HG03103 (cell line): Measurements from ENCODE around the gene WRAP73.
A peak's percentile ranks its signal among the peaks of the same experiment; 100 is the strongest.

ENCODE experiments used
- ATAC-seq: cut with Tn5 transposase; IDR thresholded peaks from one replicate; pipeline ENCODE4 v1.9.1; 2021; ENCODE audit warnings: low read depth; ENCODE audit not compliant: unreplicated experiment

Gene WRAP73

GRCh38 chr1:3649342-3650247 lies at the start of gene WRAP73:
WRAP73 (minus strand) TSS chr1:3650103; CDS start chr1:3649999, 104 bp downstream.
- ATAC-seq: peak; percentile 79

DNA sequence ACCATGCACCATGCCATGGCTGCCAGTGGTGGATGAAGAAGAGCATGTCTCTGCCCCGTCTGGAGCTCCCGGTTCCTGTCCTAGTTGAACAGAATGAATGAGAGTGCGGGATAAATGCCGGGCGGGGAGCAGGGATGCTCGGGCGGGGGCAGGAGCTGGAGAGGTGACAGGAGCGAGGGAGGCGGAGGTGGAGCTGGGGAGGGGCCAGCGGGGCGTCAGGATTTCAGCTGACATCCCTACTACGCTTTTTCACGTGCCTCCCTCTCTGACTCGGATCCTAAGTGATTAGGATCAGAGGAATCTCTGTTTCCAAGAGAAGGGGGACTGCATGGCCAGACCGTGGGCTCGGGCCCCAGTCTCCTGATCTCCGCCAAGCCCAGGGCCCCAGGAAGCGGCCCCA lies 49.7 kb upstream of the WRAP73 start:
- ATAC-seq: no peak

- no peak for ATAC-seq
Measured at GRCh38 chr1:3698660-3699408, 48.9 kb upstream of the WRAP73 start.

DNA sequence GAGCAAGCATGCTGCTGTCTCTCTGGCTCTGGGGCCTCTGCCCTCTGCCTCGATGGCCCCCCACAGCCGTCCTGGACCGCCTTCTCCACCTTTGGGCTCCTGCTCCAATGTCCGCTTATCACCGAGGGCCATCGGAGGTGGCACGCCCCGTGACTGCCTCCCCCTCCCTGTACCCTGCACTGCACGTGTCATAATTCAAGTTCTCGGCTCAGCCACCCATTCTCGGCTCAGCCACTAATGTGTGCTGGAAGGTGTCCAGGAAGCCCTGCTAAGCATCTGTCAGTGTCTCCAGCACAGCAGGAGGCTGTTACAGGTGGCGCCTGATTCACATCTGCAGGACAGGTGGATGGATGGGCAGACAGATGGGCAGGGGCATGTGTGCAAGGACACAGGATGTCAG lies 47.9 kb upstream of the WRAP73 start:
- ATAC-seq: no peak

DNA sequence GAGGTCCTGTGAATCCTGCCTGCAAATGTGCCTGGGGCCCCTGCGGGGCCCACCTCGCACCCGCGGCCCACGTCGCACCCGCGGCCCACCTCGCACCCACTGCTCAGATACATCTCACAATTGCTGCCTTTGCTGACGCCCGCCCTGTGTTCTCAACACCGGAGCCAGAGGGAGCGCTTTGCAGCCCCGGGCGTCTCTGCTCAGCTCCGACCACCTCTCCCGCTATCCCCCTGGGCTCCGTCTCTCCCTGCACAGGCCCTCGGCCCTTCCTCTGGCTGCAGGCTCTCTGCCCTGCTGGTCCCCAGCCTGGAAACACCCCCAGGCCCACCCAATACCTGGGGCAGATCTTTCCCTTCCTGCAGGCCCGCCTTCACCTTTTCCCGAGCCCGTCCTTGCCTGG lies 47.2 kb upstream of the WRAP73 start:
- ATAC-seq: no peak

GRCh38 chr1:3696689-3697088 lies 46.8 kb upstream of the WRAP73 start:
- ATAC-seq: no peak

GRCh38 chr1:3695326-3696217 lies 45.7 kb upstream of the WRAP73 start:
- no peak for ATAC-seq

GRCh38 chr1:3693321-3693720 lies 43.4 kb upstream of the WRAP73 start:
- no peak for ATAC-seq

- ATAC-seq: no peak
Measured at GRCh38 chr1:3692598-3692997, 42.7 kb upstream of the WRAP73 start.

- ATAC-seq: no peak
Measured at GRCh38 chr1:3691421-3692204, 41.7 kb upstream of the WRAP73 start.

GRCh38 chr1:3690282-3691065 lies 40.6 kb upstream of the WRAP73 start:
- no peak for ATAC-seq

- ATAC-seq: no peak
Measured at GRCh38 chr1:3689138-3689750, 39.3 kb upstream of the WRAP73 start.

DNA sequence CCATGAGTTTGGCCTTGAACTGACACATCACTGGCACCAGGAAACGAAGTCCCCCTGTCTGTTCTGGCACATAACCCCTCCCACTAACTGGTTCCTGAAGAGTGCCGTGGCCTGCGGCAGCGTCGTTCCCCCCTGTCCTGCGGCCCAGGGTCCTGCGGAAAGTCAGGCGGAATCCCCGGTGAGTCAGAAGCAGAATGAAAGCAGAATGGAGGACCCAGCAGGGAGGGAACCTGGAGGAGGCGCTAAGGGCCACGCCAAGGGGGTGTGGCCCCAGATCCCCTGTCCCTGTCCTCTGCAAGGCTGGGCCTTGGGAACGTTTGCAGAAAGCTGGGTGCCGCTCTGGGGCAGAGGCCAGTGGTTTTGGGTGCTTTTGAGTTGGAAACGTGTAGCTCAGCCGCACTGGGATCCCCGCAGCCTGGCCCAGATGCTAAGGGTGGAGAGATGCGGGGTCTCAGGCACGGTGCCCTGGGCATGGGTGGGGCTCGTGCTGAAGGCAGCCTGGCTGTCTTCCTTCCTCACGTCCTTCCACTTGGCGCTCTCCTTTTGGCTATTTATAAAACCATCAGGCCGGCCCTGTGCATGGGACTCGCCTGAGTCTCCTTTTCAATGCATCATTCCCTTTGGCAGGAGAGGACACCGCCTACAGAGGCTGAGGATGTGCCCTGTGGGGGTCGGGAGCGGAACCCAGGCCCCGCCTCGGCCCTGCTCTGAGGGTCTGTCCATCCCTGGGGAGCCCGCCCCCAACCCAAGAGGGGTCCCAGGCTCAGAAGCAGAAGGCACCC lies 38.6 kb upstream of the WRAP73 start:
- no peak for ATAC-seq

DNA sequence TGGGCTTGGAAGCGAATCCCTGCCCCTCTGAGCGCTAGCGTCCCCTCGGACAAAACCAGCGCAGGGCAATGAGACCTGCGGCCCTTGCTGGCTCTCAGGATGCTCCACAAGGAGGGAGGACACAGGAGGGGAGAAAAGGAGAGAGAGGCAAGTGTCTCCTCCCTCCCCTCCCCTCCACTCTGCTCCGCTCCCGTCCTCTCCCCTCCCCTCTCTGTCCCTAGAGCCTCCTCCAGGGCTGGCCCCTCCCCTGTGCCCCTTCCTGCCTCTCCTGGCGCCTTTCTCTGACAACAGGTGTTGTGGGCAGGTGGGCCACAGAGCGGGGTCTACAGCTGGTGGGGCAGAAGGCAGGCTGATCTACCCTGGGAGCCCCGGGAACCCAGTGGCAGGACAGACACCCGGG lies 37.6 kb upstream of the WRAP73 start:
- ATAC-seq: no peak

DNA sequence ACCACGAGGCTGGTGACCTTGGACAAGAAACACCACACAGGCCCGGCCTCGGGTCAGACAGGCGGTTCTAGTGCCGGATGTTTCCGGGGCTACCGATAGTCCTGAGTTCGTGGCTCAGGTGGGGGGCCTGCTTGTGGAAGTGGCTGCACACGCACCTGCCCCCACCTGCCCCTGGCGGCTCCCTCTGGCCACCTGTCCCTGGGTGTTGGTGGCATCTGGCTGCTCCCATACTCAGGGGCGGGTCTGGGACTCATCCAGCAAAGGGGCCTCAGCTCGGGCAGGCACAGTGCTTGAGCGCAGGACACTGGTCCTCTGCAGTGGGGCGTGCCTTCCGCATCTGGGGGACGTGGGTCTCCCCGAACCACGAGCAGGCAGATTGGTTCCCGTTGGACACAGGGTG lies 36.0 kb upstream of the WRAP73 start:
- no peak for ATAC-seq

DNA sequence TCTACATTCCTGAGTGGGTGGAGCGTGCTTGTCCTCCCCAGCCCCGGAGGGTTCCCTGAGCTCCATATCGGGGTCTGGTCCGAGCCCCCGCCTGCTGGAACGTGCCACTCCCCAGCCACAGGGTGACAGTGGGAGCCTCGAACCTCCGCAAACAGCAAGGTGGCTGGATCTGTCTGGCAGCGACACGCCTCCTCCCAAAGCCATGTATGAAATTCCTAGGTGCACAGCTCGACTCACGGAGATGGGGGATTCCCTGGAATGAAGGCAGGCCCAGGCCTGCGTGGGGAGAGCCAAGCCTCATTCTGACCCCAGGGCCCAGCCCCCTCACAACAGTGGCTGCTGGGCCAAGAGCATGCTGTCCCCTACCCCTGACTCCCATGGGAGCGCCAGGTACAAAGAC lies 35.3 kb upstream of the WRAP73 start:
- ATAC-seq: no peak

GRCh38 chr1:3683992-3684391 lies 34.1 kb upstream of the WRAP73 start:
- ATAC-seq: no peak

DNA sequence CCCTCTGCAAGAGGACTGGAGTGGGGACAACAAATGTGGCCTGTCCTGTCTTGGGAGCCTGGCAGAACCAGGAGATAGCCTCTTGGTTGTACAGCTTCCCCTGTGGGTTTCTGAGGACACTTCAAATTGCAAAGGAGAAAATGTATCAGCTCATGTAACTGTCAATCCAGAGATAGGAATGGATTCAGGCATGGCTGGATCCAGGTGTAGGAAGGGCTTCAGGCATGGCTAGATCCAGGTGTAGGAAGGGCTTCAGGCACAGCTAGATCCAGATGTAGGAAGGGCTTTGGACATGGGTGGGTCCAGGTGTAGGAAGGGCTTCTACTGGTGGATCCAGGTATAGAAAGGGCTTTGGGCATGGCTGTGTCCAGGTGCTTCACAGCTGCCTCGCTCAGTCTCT lies 33.3 kb upstream of the WRAP73 start:
- ATAC-seq: no peak
